Sigmoid colon (tissue), 7 donors: ENCODE measurements around the gene RHCE. TPM values are rescaled to one million over a fixed set of nuclear protein-coding genes. Genes with fewer than 3 reads are reported as not detected.
"Not testable (repeated sequence)": the region's sequence is repeated elsewhere in the genome, so short reads cannot be mapped to it uniquely, and the experiment has no call there.

Source experiments
- DNase-seq: peaks from one replicate; pipeline ENCODE4 v3.0.0-alpha.2; 2019
- H3K27ac ChIP-seq, 4 donors: fragments of 200-600 bp; sonication (generic); one replicate each; pipeline ENCODE4 v1.5.1; 2016 to 2019; ENCODE audit warnings: mild to moderate bottlenecking in 1 of 4
- H3K27me3 ChIP-seq, 3 donors: fragments of 200-600 bp; sonication (generic); one replicate each; pipeline ENCODE4 v1.5.1; 2019; ENCODE audit warnings: mild to moderate bottlenecking in 1 of 3
- H3K36me3 ChIP-seq, 4 donors: fragments of 200-600 bp; sonication (generic); one replicate each; pipeline ENCODE4 v1.5.1; 2016 to 2019
- H3K4me1 ChIP-seq, 4 donors: fragments of 200-600 bp; sonication (generic); one replicate each; pipeline ENCODE4 v1.5.1; 2017 to 2019
- H3K4me3 ChIP-seq, 4 donors: fragments of 200-600 bp; sonication (generic); one replicate each; pipeline ENCODE4 v1.5.1; 2017 to 2019; ENCODE audit warnings: mild to moderate bottlenecking in 2 of 4, moderate library complexity in 1 of 4
- H3K9me3 ChIP-seq, 4 donors: fragments of 200-600 bp in 3 of 4; sonication (generic) in 3 of 4; one replicate each; pipeline versions ENCODE4 v1.5.1 to v1.6.1; 2013 to 2019
- CTCF ChIP-seq, 4 experiments: fragments of 450-650 bp in 3 of 4; fragments of 200-600 bp in 1 of 4; IDR thresholded peaks; one replicate each; pipeline ENCODE4 v1.5.1; 2016 to 2019; ENCODE audit warnings: antibody characterized with exemption in 4 of 4, mild to moderate bottlenecking in 3 of 4, moderate library complexity in 2 of 4
- EP300 ChIP-seq, 4 donors: sonication (generic); formaldehyde crosslinking; IDR thresholded peaks; one replicate each; pipeline ENCODE4 v1.6.1; 2017; ENCODE audit warnings: antibody characterized with exemption in 4 of 4
- WGBS, 2 donors: extraction: QIAGEN DNeasy Blood & Tissue Kit; methylation state at CpG; one replicate each; pipeline ENCODE4 v1.1.7; 2013; 5-methylcytosine and 5-hydroxymethylcytosine counted together
- intact Hi-C: fragments of 100-400 bp; cut with DNase I; formaldehyde crosslinking; loops from one replicate; pipeline ENCODE4 v1.15.1; 2023
- polyA plus RNA-seq, 3 donors: library from polyadenylated mRNA; stranded (reverse); fragments of 200-250 nt; gene quantifications; one replicate each; pipeline ENCODE4 v1.2.3, GENCODE V29; 2013
- total RNA-seq, 4 donors: library from RNA; depleted of rRNA; stranded (reverse); fragments of >200 nt; gene quantifications; one replicate each; pipeline ENCODE4 v1.1.0, GENCODE V29; 2016
- donor health status: healthy with polysubstance abuse.
- donor health status: Bipolar disorder and iron deficiency.
- donor health status: healthy.

The RHCE gene
- total and polyA plus RNA-seq, 7 donors, result 0.07 to 0.83 (median 0.36) TPM; not detected in 4

GRCh38 chr1:25425098-25426085, 4.8 kb upstream of the RHCE start:
- H3K27me3 ChIP-seq, result no peaks in the 10 kb centered on the region
- H3K4me1 ChIP-seq, result peaks cover 0 to 8% (median 6%) of the 10 kb centered on the region in 4 donors
- H3K36me3 ChIP-seq, result no peaks in the 10 kb centered on the region
- WGBS, 2 donors, result 43 to 73% methylated on average over 16 of the region's 16 CpGs
- H3K9me3 ChIP-seq, result no peaks in the 10 kb centered on the region
- H3K4me3 ChIP-seq, result no peak overlapping the region
- DNase-seq, result no peak
- intact Hi-C loops, result no loop called here
- H3K27ac ChIP-seq, result no peak overlapping the region
- no peak for TF ChIP-seq CTCF (IDR thresholded peaks at IDR 0.05)
- TF ChIP-seq EP300 (IDR thresholded peaks at IDR 0.05), result no peak

GRCh38 chr1:25423206-25423605, 2.6 kb upstream of the RHCE start:
- H3K9me3 ChIP-seq, H3K36me3 ChIP-seq, H3K27me3 ChIP-seq, intact Hi-C loops, H3K4me1 ChIP-seq, H3K4me3 ChIP-seq: not testable (repeated sequence)
- WGBS, 2 donors, result 85 to 88% methylated on average over 6 of the region's 6 CpGs
- H3K27ac ChIP-seq, result peak overlapping the region; percentile 14 to 56 (median 40)
- DNase-seq, result peak; percentile 74

- WGBS, 2 donors, result 87 to 94% methylated on average over 1 of the region's 1 CpG
- DNase-seq, H3K36me3 ChIP-seq, H3K4me3 ChIP-seq, H3K27me3 ChIP-seq, intact Hi-C loops, H3K27ac ChIP-seq, H3K4me1 ChIP-seq, H3K9me3 ChIP-seq: not testable (repeated sequence)
Measured at GRCh38 chr1:25419339-25419738, 1.3 kb downstream of the RHCE start.

GRCh38 chr1:25417280-25417679, 3.3 kb downstream of the RHCE start:
- intact Hi-C loops, H3K27me3 ChIP-seq, H3K4me1 ChIP-seq, H3K27ac ChIP-seq, H3K4me3 ChIP-seq, H3K36me3 ChIP-seq, H3K9me3 ChIP-seq, DNase-seq: not testable (repeated sequence)
- WGBS, 2 donors, result 84 to 92% methylated on average over 4 of the region's 4 CpGs

GRCh38 chr1:25414578-25414977, 6.0 kb downstream of the RHCE start:
- H3K27me3 ChIP-seq, H3K4me3 ChIP-seq, H3K9me3 ChIP-seq, DNase-seq, H3K4me1 ChIP-seq, H3K27ac ChIP-seq, intact Hi-C loops, H3K36me3 ChIP-seq: not testable (repeated sequence)
- WGBS, 2 donors, result 85 to 98% methylated on average over 1 of the region's 1 CpG

- 71 to 84% methylated on average over 3 to 4 of the region's 6 CpGs for WGBS, 2 donors
- H3K27me3 ChIP-seq, H3K36me3 ChIP-seq, H3K4me3 ChIP-seq, H3K27ac ChIP-seq, DNase-seq, H3K4me1 ChIP-seq, intact Hi-C loops, H3K9me3 ChIP-seq: not testable (repeated sequence)
Measured at GRCh38 chr1:25414157-25414556, 6.5 kb downstream of the RHCE start.

DNA sequence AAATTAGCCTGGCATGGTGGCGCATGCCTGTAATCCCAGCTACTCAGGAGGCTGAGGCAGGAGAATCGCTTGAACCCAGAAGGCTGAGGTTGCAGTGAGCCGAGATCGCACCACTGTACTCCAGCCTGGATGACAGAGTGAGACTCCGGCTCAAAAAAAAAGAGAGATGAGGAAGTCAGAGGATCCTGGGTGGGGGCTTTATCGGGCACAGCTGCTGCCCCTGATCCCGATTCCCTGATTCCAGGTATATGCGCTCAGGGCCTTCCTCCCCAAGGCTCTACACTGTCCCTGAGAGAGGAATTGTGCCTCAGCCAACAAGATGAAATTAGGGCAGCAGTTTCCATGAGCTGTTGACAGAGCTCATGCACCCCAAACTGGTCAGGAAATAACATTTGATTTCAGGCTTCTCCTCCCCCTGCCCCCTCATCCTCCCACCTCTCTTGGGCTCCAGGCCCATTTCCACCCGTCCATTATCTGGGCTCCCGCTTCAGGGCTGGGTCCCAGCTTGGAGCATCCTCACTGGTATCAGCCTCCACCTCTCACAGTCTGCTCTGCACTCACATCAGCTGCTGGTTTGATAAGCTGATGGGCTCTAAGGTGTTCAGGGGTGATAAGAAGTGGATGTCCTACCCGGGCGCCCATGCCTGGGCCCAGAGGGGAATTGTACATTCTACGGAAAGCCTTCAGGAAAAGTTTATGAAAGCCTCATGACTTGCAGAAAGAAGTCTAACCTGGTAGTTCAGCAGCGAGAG, 7.6 kb downstream of the RHCE start:
- H3K36me3 ChIP-seq, intact Hi-C loops: not testable (repeated sequence)
- 90 to 94% methylated on average over 13 of the region's 14 CpGs for WGBS, 2 donors

DNA sequence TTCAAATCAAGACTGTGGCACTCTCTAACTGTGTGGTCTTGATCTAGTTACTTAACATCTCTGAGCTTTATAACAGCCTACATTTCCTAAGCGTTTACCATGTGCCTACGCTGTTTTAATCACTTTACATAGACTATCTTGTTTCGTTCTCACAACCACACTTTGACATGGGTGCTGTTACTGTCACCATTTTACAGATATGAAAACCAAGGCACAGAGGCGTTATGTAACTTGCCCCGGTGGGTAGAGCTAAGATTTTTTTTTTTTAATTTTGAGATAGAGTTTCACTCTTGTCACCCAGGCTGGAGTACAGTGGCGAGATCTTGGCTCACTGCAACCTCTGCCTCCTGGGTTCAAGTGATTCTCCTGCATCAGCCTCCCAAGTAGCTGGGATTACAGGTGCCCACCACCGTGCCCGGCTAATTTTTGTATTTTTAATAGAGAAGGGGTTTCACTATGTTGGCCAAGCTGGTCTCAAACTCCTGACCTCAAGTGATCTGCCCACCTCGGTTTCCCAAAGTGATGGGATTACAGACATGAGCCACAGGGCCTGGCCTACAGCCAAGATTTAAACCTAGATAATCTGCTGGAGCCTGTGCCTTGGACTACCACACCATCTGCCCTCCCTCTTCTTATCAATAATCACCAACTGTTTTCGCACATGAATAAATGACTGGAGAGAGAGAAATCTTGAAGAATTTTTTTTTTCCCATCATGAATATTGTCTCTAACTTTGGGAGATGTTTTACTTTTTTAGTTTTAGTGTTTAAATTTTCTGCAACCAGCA, 10.8 kb downstream of the RHCE start:
- H3K4me3 ChIP-seq, H3K9me3 ChIP-seq, H3K27ac ChIP-seq, DNase-seq, intact Hi-C loops, H3K4me1 ChIP-seq, H3K36me3 ChIP-seq, H3K27me3 ChIP-seq: not testable (repeated sequence)
- 82 to 88% methylated on average over 10 of the region's 10 CpGs for WGBS, 2 donors

More for the DNA sequence above, 7.6 kb downstream of the RHCE start:
- not testable (repeated sequence) for H3K4me1 ChIP-seq, H3K27ac ChIP-seq, DNase-seq, H3K9me3 ChIP-seq, H3K27me3 ChIP-seq, H3K4me3 ChIP-seq

DNA sequence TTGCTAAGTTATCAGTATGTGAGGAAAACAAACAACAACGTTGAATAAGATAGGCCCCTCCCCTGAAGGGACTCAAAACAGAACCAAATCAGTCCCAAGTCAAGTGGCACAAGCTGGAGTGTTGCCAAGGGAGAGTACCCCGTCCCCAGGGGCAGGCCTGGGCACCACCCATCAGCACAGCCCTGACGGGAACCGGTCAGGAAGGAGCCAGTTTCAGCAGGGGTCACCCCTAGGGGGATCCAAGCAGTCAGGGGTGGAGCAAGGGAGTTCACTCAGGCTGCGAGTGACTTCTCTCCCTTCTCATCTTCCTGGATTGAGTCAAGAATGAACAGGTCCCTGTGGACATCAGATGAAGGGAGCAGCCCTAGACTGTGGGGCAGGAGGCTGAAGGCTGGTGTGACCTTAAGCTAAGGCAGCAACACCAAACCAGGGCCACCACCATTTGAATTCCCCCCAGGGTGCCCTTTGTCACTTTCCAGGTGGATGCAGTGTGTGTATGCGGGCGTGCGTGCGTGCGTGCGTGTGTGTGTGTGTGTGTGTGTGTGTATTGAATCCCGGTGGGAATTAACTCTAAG, 14.8 kb downstream of the RHCE start:
- H3K27me3 ChIP-seq, H3K27ac ChIP-seq, H3K4me1 ChIP-seq, DNase-seq, H3K36me3 ChIP-seq, H3K4me3 ChIP-seq, H3K9me3 ChIP-seq: not testable (repeated sequence)
- intact Hi-C loops, result loop anchor here (2.0 kb wide), 1 partner anchor 27 kb away; no protein-coding TSS in a partner anchor
- WGBS, 2 donors, result 71 to 76% methylated on average over 9 to 11 of the region's 12 CpGs
